ENCODE measurements around the gene PXYLP1.

- TF ChIP-seq HDGF (IDR thresholded peaks at IDR 0.05; ENCODE audit: borderline replicate concordance) (no peak), FOXM1 (IDR thresholded peaks at IDR 0.05; ENCODE audit: borderline replicate concordance) (no peak), SP1 (IDR thresholded peaks at IDR 0.05) (no peak), SUZ12 (IDR thresholded peaks at IDR 0.05) (no peak), FOXA1 (IDR thresholded peaks at IDR 0.05) (no peak), ARNT (IDR thresholded peaks at IDR 0.05) (no peak), L3MBTL2 (conservative IDR thresholded peaks at IDR 0.05) (no peak), CTBP1 (IDR thresholded peaks at IDR 0.05; ENCODE audit: borderline replicate concordance) (no peak), ELF4 (IDR thresholded peaks at IDR 0.05) (no peak), FOXK2 (IDR thresholded peaks at IDR 0.05) (no peak)
Measured at GRCh38 chr3:141255137-141255845, 23.7 kb downstream of the PXYLP1 start.

All from HEK293T (cell line).